LNCaP clone FGC (cell line): ENCODE measurements around the gene BMI1.
"Not testable (repeated sequence)": the region's sequence is repeated elsewhere in the genome, so short reads cannot be mapped to it uniquely, and the experiment has no call there.

ENCODE experiments used
- DNase-seq: peaks from one replicate; pipeline ENCODE4 v3.0.0-alpha.2; 2011; ENCODE audit warnings: low read depth
- H3K4me3 ChIP-seq: 2 replicates; pipeline ENCODE4 v1.5.1; 2011; ENCODE audit warnings: mild to moderate bottlenecking, low read depth, low read length, control low read depth
- TF ChIP-seq, protein P1 (sequence below): IDR thresholded peaks from 2 replicates; pipeline ENCODE4 v1.5.1; 2012; ENCODE audit warnings: mild to moderate bottlenecking; ENCODE audit not compliant: control insufficient read depth, insufficient read depth; ENCODE audit errors: extremely low read depth

BMI1 gene

DNA sequence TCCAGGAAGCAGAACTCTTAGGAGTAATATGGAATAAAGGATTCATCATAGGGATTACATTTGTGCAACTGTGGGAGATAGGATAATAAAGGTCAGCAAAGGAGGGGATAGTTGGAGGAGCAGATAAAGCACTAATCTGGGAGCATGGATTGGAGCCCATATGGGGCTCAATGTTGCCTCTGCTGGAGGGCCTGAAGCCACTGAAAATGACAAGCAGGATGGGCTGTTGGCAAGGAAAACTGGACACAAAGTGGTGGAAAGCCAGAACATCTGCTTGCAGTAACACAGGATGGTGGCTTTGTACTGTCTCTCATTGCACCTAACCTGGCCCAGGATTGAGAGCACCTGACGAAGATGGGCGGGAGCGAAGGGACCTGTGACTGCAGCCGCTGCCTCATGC is 19.7 kb upstream of the BMI1 start:
- TF ChIP-seq, protein P1, sequence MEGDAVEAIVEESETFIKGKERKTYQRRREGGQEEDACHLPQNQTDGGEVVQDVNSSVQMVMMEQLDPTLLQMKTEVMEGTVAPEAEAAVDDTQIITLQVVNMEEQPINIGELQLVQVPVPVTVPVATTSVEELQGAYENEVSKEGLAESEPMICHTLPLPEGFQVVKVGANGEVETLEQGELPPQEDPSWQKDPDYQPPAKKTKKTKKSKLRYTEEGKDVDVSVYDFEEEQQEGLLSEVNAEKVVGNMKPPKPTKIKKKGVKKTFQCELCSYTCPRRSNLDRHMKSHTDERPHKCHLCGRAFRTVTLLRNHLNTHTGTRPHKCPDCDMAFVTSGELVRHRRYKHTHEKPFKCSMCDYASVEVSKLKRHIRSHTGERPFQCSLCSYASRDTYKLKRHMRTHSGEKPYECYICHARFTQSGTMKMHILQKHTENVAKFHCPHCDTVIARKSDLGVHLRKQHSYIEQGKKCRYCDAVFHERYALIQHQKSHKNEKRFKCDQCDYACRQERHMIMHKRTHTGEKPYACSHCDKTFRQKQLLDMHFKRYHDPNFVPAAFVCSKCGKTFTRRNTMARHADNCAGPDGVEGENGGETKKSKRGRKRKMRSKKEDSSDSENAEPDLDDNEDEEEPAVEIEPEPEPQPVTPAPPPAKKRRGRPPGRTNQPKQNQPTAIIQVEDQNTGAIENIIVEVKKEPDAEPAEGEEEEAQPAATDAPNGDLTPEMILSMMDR = no peak
- H3K4me3 ChIP-seq = no peak overlapping the region
- DNase-seq = no peak

DNA sequence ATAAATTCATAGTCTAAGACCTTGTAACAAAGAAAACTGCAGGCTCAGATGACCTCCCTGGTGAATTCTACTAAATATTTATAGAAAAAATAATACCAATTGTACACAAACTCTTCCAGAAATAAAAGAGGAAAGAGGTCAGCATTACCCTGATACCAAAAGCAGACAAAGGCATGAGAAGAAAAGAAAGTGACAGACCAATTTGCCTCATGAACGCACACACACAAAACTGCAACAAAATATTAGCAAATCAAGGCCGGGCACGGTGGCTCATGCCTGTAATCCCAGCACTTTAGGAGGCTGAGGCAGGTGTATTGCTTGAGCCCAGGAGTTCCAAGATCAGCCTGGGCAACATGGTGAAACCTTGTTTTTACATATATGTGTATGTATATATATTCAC is 17.4 kb upstream of the BMI1 start:
- TF ChIP-seq, protein P1 = no peak
- no peak for DNase-seq
- no peak overlapping the region for H3K4me3 ChIP-seq

DNA sequence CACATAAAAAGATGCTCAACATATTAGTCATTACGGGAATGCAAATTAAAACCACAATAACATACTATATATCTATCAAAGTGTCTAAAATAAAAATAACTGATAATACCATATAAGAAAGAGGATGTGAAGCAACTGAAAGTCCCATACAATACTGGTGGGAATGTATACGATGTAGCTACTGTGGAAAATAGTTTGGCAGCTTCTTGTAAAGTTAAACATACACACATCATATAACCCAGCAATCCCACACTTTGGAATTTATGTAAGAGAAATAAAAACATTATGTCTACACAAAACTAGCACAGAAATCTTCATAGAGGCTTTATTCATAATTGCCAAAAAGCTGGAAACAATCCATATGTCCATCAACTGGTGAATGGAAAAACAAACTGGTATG is 15.2 kb upstream of the BMI1 start:
- TF ChIP-seq, protein P1 = no peak
- DNase-seq = no peak
- H3K4me3 ChIP-seq = no peak overlapping the region

DNA sequence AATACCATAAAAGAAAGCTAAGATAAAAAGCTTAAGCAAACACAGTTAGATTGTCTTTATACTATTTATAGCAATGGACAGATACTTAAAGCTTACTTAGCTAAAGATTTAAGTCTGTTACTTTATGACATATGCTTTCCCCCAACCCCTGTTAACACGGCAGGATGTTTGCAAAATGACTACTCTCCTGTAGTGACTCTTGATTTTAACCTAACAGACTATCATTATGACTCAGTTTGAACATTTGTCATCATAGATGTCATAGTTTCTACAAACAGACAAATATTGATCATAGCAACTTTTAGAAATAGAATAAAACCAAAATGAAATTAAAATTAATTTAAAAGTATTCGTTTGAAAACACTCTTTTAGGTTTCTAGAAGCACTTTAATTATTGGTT is 12.5 kb upstream of the BMI1 start:
- DNase-seq = no peak
- no peak overlapping the region for H3K4me3 ChIP-seq
- TF ChIP-seq, protein P1 = no peak

DNA sequence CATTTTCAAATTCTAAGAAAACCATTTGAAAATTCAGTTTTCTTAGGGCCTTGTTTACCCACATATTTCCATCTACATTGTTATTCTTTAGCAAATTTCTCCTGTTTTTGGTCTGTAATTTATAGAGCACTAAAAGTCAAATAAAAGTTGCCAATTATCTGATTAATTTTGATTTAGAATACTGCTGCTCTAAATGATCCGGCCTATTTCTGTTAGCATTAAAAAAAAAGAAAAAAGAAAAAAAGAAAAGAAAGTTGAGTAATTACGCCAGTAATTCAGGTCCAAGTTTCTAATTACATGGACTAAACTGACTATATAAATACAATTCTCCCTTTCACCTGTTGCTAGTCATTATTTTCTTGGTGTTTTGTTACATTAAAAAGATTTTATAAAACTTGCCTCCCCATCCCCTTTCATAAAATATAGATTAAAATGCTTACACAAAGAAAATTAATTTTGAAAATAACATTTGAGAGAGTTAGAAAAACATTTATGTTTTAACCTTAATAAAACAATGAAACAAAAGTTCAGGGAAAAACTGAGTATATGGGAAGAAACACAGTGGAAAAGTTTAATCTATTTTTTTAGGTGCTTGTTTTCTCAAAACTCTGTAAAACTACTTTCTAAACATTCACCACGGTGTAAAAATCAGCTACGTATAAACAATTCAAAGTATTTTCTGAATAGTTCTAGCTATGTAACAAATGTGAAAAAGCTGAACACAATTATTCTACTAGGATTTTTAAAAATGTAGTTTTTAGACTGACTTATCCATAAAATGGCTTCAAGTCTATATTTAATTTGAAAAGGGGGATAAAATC is 11.5 kb upstream of the BMI1 start:
- DNase-seq = no peak
- TF ChIP-seq, protein P1 = no peak
- H3K4me3 ChIP-seq = no peak overlapping the region

DNA sequence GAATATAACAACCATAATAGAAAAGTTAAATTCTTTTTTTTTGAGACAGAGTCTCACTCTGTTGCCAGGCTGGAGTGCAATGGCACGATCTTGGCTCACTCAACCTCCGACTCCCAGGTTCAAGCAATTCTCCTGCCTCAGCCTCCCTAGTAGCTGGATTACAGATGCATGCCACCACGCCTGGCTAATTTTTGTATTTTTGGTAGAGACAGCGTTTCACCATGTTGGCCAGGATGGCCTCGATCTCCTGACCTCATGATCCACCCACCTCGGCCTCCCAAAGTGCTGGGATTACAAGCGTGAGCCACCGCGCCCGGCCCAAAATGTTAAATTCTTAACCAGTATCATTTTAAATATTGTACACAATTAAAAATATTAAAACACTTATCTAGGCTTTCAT is 10.9 kb upstream of the BMI1 start:
- not testable (repeated sequence) for DNase-seq, H3K4me3 ChIP-seq

DNA sequence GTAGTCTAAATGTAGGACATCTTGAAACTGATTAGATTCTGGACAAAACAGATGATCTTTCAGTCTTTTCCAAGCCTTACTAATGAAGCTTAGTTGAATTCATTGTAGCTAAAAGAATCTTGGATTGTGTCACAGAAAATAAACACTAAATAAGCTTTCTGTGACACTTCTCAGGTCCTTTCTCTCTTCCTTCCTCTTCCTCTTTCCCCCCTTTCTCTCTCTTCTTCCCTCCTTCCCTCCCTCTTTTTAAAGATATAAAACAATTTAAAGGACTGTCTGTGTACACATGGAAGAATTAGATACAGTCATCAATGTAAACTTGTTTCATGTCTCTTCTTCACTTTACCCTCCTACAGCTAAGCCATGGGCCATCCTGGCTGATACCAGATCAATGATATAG is 10.0 kb upstream of the BMI1 start:
- no peak overlapping the region for H3K4me3 ChIP-seq
- TF ChIP-seq, protein P1 = no peak
- no peak for DNase-seq

DNA sequence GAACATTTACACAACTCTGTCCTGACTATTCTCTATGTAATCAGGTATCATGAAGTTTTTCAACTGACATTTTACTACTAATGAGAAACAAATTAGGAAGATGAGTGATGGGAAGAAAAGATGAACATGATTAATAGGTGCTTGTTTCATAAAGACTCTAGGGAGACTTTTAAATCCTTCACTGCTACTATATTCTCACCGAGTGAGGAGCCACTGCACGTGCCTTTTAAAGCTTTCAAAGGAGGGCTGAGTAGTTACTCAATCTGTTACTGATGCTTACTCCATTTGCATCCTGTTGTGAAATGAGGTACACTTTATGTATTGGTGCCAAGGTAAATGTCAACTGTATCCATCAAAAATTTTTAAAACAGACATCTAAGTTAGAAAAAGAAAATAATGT is 6.0 kb upstream of the BMI1 start:
- TF ChIP-seq, protein P1 = no peak
- H3K4me3 ChIP-seq = no peak overlapping the region
- DNase-seq = no peak
